HEK293 (cell line): ENCODE results near the gene CACNA2D1.

ENCODE experiments used
- PRDM1 ChIP-seq: fragments of 450-650 bp; formaldehyde crosslinking; IDR thresholded peaks from 2 replicates; pipeline ENCODE4; 2016; ENCODE audit warnings: missing biosample characterization, missing genetic modification characterization
- YY1 ChIP-seq: fragments of 450-650 bp; formaldehyde crosslinking; IDR thresholded peaks from 2 replicates; pipeline ENCODE4 v1.5.1; 2018; ENCODE audit warnings: missing biosample characterization, missing genetic modification characterization
- ZNF19 ChIP-seq: fragments of 450-650 bp; formaldehyde crosslinking; IDR thresholded peaks from 2 replicates; pipeline ENCODE4; 2016; ENCODE audit warnings: missing biosample characterization, missing genetic modification characterization, low read depth
- TF ChIP-seq, protein P1 (sequence below): fragments of 450-650 bp; formaldehyde crosslinking; IDR thresholded peaks from 2 replicates; pipeline ENCODE4 v1.5.1; 2016; ENCODE audit warnings: missing biosample characterization, missing genetic modification characterization

- TF ChIP-seq, protein P1, sequence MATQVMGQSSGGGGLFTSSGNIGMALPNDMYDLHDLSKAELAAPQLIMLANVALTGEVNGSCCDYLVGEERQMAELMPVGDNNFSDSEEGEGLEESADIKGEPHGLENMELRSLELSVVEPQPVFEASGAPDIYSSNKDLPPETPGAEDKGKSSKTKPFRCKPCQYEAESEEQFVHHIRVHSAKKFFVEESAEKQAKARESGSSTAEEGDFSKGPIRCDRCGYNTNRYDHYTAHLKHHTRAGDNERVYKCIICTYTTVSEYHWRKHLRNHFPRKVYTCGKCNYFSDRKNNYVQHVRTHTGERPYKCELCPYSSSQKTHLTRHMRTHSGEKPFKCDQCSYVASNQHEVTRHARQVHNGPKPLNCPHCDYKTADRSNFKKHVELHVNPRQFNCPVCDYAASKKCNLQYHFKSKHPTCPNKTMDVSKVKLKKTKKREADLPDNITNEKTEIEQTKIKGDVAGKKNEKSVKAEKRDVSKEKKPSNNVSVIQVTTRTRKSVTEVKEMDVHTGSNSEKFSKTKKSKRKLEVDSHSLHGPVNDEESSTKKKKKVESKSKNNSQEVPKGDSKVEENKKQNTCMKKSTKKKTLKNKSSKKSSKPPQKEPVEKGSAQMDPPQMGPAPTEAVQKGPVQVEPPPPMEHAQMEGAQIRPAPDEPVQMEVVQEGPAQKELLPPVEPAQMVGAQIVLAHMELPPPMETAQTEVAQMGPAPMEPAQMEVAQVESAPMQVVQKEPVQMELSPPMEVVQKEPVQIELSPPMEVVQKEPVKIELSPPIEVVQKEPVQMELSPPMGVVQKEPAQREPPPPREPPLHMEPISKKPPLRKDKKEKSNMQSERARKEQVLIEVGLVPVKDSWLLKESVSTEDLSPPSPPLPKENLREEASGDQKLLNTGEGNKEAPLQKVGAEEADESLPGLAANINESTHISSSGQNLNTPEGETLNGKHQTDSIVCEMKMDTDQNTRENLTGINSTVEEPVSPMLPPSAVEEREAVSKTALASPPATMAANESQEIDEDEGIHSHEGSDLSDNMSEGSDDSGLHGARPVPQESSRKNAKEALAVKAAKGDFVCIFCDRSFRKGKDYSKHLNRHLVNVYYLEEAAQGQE (tag by site-specific recombination), result no peak
- no peak for TF ChIP-seq ZNF19 (tag by site-specific recombination)
- no peak for TF ChIP-seq PRDM1
- no peak for TF ChIP-seq YY1
Observed at GRCh38 chr7:82291931-82292330, 151.6 kb downstream of the CACNA2D1 start.
